ENCODE measurements around the gene FOSL2. TPM values are rescaled to one million over a fixed set of nuclear protein-coding genes. Genes with fewer than 3 reads are reported as not detected.

The FOSL2 gene
- total and polyA plus RNA-seq, 10 of the 15 experiments (the other 5 are each of a cell fraction or from before 2014, with no cell fraction given) = 0.05 to 1.3 (median 0.34) TPM

GRCh38 chr2:28395334-28396061 lies 2.8 kb downstream of the FOSL2 start:
- Histone ChIP-seq H3K4me2 (ENCODE audit: control insufficient read depth, insufficient read depth) (no peak overlapping the region), H3K36me3 (ENCODE audit: control insufficient read depth in 2 of 2, insufficient read depth in 2 of 2, low read length in 1 of 2) (no peaks in the 10 kb centered on the region), H3K27me3 (replicated peaks in 1 of 2; ENCODE audit: control insufficient read depth in 2 of 2, insufficient read depth in 2 of 2, low read length in 1 of 2) (0 out of 4 replicates have a peak, but pooled peaks cover 0 to 2% of the 10 kb centered on the region in 2 experiments), H3K27ac (ENCODE audit: control insufficient read depth, insufficient read depth) (no peak overlapping the region), H4K20me1 (ENCODE audit: control insufficient read depth, insufficient read depth) (no peaks in the 10 kb centered on the region), H3K4me1 (ENCODE audit: control insufficient read depth, insufficient read depth, low read length) (0 out of 2 replicates have a peak, but pooled peaks cover 4% of the 10 kb centered on the region), H2AFZ (ENCODE audit: control insufficient read depth, low read depth, low read length) (no peak overlapping the region), H3K9me3 (replicated peaks; ENCODE audit: control insufficient read depth, insufficient read depth, low read length) (no peaks in the 10 kb centered on the region), H3K4me3 (0 out of 2 replicates have a peak overlapping the region, but pooled peaks have one; percentile 8), H3K79me2 (ENCODE audit: control insufficient read depth, insufficient read depth, low read length) (no peaks in the 10 kb centered on the region), H3K9ac (ENCODE audit: control insufficient read depth, insufficient read depth, low read length) (no peak overlapping the region)
- DNase-seq (ENCODE audit: low read depth, low spot score) = no peak
- ChIA-PET CTCF (interaction anchor here (1.1 to 1.6 kb wide), 3 partner anchors 238 to 641 kb away, joined by 3 to 5 read pairs (median 3); no protein-coding TSS in a partner anchor), POLR2A (no interaction called here), SMC1A (ENCODE audit: uncharacterized antibody, unreplicated experiment) (interaction anchor here (1.0 to 1.8 kb wide), 3 partner anchors 124 to 642 kb away, joined by 3 to 6 read pairs (median 3); no protein-coding TSS in a partner anchor), RAD21 (ENCODE audit: unreplicated experiment) (interaction anchor here (0.6 kb wide), 2 partner anchors 454 to 643 kb away, joined by 4 read pairs; no protein-coding TSS in a partner anchor)
- in situ Hi-C loops (cut with MboI) = no loop called here
- ATAC-seq = no peak
- no peak for FAIRE-seq
- intact Hi-C loops (cut with micrococcal nuclease; ENCODE audit: unreplicated experiment) = loop anchor here (2.0 to 10.0 kb wide), 2 partner anchors 241 to 693 kb away; no protein-coding TSS in a partner anchor
- BruUV-seq (replicated peaks) = no TSS peak
- WGBS (ENCODE audit: insufficient coverage, insufficient replicate concordance, low lambda C conversion rate, missing lambda C conversion rate) = 73% methylated on average over 15 of the region's 15 CpGs
- TF ChIP-seq CEBPB (IDR thresholded peaks at IDR 0.05; ENCODE audit: borderline replicate concordance in 1 of 2, low read depth in 2 of 2, low read length in 2 of 2) = no peak
- no peak for TF ChIP-seq GABPA (IDR thresholded peaks at IDR 0.05; ENCODE audit: low read depth)
- no peak for TF ChIP-seq PAX8 (IDR thresholded peaks at IDR 0.05)
- TF ChIP-seq FOXK2 (IDR thresholded peaks at IDR 0.05) = no peak
- no peak for TF ChIP-seq IKZF1 (conservative IDR thresholded peaks at IDR 0.05)
- TF ChIP-seq BRCA1 (IDR thresholded peaks at IDR 0.05; ENCODE audit: low read depth, low read length) = no peak
- TF ChIP-seq ZBTB33 (IDR thresholded peaks at IDR 0.05) = no peak
- TF ChIP-seq CEBPZ (IDR thresholded peaks at IDR 0.05; ENCODE audit: low read depth, low read length) = no peak
- TF ChIP-seq IRF5 (IDR thresholded peaks at IDR 0.05; ENCODE audit: borderline replicate concordance) = no peak
- no peak for TF ChIP-seq ESRRA (IDR thresholded peaks at IDR 0.05; ENCODE audit: low read length)
- no peak for TF ChIP-seq MLLT1 (IDR thresholded peaks at IDR 0.05)
- TF ChIP-seq RELB (IDR thresholded peaks at IDR 0.05; ENCODE audit: low read depth) = no peak
- no peak for TF ChIP-seq SIN3A (IDR thresholded peaks at IDR 0.05; ENCODE audit: low read depth, low read length)

Data from GM12878 (cell line).